Measurements from ENCODE around the gene GPRIN1.
A peak's percentile ranks its signal among the peaks of the same experiment; 100 is the strongest.

Gene GPRIN1

DNA sequence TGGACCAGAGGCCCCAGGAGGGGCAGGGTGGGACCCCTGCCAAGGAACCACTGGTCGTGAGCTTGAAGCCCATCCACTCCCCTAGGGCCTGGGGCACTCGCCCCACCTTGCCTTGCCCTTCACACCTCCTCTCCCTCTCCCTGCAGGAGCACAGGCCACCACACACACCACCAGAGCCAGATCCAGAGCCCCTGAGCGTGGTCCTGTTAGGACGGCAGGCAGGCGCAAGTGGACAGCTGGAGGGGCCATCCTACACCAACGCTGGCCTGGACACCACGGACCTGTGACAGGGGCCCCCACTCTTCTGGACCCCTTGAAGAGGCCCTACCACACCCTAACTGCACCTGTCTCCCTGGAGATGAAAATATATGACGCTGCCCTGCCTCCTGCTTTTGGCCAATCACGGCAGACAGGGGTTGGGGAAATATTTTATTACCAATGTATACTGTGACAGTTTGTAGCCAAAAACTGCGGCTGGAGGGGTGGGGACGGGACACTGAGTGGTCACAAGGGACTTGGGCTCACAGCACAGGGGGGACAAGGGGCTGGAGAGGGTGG, 14.5 kb downstream of the GPRIN1 start:
- FAIRE-seq: no peak

DNA sequence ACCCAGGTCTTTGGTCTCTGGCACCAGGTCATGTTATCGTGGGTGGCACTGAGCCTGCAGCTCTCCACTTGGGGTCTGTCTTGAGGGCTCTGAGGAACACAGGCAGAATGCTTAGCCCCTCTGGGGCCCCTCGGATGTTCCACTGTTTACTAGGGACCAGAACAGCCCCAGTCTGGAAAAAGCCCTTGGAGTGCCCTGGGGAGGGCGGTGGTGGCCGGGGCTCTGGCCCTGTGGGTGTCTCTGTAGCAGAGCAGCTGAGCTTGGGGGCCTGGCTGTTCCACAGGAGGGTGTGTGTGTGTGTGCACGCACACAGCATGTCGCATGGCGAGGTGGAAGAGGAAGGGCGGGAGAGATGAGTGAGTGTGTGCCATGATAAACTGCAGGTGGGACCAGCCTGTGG, 15.4 kb downstream of the GPRIN1 start:
- FAIRE-seq: no peak

DNA sequence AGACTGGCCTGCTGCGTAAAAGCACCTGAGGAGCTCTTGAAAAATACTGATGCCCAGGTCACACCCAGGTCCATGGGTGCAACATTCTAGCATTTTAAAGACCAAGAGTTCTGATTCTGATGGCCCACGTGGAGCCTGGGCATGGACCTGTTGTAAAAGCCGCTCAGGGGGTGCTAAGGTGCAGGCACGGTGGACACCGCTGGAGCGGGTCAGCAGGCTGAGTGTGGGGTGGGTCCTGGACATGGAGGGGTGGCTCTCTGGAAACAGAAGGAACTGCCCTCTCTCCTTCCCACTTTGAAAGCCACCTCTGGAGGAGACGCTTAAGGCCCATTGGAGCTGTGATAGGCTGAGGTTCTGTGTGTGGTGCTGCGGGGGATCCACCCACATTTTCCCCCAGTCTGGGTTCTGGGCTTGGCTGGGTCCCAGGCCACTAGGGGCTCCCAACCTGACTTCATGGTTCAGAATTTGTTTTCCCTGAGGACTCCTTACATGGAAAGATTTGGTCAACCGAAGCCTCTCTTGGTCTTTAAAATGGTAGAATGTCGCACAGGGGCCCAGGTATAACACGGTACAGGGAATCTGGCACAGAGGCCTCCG, 16.6 kb downstream of the GPRIN1 start:
- no peak for FAIRE-seq

DNA sequence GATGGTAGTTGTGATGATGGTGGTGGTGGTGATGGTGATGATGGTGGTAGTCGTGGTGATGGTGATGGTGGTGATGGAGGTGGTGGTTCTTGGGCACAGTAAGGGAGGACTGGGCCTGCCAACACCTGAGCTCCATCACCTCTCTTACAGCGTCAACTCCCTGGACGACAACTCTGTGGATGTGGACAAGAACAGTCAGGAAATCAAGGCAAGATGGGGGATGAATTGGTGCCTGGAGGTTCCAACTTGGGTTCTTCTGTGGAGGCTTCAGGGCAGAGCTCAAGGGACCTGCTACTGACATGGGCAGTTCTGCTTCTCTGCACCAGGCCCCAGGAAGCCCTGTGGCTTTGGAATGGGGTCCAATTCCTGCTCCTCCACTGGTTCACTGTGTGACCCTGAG, 17.4 kb downstream of the GPRIN1 start:
- no peak for FAIRE-seq

DNA sequence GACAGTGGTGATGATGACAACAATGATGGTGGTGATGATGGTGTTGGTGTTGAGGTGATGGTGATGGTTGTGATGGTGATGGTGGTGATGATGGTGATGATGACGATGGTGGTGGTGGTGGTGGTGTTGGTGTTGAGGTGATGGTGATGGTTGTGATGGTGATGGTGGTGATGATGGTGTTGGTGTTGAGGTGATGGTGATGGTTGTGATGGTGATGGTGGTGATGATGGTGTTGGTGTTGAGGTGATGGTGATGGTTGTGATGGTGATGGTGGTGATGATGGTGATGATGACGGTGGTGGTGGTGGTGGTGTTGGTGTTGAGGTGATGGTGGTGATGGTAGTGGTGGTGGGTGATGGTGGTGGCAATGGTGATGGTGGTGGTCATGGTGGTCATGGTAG, 18.3 kb downstream of the GPRIN1 start:
- FAIRE-seq: peak; percentile 100

DNA sequence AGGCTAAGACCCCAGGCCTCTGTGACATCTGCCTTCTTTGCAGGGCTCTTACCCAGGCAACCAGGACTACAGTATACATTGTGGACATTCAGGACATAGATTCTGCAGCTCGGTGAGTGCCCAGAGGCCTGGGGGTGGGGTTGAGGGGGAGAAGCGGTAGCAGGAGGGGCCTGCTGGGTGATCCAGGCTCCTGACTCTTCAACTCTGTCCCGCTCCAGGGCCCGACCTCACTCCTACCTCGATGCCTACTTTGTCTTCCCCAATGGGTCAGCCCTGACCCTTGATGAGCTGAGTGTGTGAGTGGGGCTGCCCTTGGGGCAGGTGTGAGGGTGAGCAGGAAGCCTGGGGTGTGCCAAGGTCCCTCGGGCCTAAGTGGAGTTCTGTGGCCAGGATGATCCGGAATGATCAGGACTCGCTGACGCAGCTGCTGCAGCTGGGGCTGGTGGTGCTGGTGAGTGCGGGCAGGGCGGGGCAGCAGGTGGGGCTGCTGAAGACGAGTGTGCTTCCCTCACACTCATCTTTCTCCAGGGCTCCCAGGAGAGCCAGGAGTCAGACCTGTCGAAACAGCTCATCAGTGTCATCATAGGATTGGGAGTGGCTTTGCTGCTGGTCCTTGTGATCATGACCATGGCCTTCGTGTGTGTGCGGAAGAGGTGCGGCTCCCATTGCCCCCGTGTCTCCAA, 19.8 kb downstream of the GPRIN1 start:
- FAIRE-seq: no peak

DNA sequence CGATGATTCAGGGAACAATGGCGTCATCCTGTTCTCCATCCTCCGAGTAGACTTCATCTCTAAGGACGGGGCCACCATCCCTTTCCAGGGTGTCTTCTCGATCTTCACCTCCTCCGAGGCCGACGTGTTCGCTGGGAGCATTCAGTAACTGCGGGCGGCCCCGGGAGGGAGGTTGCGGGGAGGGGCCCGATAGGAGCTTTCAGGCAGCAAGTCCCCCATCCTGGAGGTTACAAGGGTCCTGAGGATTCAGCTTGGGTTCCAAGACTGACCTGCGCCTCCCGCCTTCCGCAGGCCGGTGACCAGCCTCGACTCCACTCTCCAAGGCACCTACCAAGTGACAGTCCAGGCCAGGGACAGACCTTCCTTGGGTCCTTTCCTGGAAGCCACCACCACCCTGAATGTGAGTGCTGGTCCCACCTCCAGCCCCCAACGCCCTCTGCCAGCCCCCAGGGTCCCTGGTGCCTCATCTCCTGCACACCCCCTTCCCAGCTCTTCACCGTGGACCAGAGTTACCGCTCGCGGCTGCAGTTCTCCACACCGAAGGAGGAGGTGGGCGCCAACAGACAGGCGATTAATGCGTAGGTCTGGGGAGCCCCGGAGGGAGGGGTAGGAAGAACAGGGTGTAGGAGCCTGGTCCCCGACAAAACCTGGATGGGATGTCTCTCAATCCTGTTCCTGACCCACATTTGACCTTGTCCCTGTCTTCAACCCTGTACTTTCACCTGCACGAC, 20.8 kb downstream of the GPRIN1 start:
- no peak for FAIRE-seq

DNA sequence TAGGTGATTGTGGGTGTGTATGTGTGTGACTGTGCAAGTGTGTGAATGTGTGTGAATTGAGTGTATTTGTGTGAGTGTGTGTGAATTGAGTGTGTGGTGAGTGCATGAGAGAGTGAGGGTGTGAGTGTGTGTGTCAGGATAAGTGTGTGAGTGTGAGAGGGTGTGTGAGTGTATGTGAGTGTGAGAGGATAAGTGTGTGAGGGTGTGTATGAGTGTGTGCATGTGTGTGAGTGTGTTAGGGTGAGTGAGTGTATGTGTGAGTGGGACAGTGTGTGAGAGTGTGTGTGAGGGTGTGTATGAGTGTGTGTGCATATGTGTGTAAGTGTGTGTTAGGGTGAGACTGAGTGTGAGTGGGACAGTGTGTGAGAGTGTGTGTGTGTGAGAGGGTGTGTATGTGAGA, 21.7 kb downstream of the GPRIN1 start:
- no peak for FAIRE-seq

DNA sequence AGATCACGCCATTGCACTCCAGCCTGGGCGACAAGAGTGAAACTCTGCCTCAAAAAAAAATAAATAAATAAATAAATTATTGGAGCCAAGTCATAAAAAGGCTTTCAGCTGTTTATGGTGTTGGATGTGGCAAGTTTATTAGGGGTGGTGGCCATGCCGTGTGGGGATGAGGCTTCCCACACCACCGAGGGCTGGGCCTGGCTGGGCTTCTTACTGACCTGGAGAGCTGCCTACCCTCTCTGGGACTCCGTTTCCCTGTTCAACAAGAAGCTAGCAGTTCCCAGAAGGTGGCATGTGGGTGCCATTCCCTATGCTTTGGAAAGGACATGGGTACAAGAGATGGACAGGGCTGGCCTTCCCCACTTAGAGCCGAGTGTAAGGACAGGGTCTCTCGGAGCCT, 22.6 kb downstream of the GPRIN1 start:
- no peak for FAIRE-seq

DNA sequence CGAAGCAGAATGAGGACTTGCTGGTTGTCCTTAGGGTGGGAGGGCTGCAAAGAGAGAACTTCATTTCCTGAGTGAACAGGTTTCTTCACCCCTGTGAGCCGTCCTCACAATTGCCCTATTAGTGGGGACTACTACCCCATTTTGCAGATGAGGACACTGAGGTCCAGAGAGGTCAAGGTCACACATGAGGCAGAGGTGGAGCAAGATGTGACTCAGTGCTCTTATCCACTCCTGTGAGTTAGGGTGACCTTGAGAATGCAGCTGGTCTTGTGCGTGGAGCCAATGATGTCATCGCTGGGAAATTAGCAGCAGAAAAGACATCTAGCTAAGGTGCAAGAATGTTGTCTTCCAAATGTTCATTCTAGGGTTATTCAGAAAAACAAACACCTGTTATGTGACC, 26.9 kb downstream of the GPRIN1 start:
- no peak for FAIRE-seq

DNA sequence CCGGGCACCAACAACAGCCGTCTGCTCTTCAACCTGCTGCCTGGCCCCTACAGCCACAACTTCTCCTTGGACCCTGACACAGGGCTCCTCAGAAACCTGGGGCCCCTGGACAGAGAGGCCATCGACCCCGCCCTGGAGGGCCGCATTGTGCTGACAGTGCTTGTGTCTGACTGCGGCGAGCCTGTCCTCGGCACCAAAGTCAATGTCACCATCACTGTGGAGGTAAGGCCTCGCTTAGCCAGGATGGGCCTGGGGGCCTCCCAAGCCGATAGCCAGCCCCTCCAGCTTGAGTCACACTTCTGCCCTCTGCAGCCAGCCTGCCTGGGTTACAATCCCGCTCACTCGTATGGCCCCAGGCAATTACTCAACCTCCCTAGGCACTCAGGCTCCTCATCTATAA, 28.6 kb downstream of the GPRIN1 start:
- FAIRE-seq: no peak

DNA sequence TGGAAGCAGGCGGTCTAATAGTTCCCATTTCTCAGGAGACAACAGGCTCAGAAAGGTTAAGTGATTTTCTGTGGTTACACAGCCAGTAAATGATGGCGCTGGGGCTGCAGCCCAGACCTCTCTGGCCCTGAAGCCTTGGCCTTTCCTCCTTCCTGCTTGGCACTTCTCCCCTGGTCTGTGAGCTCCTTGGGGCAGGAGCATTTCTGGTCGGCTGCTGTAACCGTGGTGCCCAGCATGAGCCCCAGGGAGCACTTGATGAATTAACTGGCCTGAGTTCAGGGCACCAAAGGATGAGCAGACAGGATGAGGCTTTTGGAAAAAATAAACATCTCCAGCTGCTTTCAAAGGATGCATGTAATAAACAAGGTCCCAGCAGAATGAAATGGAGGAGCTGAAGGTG, 30.6 kb downstream of the GPRIN1 start:
- no peak for FAIRE-seq

DNA sequence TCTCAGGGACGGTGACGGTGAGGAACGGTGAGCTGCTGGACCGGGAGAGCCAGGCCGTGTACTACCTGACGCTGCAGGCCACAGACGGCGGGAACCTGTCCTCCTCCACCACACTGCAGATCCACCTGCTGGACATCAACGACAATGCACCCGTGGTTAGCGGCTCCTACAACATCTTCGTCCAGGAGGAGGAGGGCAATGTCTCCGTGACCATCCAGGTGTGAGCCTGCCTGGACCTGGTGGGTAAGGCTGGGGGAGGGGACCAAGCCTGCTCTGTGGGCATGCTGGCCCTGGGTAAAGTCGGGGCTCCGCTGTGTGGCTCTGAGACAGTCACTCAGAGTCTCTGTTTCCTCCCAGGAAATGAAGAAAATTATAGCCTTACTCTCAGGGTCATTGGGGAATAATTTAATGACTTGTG, 31.6 kb downstream of the GPRIN1 start:
- no peak for FAIRE-seq

DNA sequence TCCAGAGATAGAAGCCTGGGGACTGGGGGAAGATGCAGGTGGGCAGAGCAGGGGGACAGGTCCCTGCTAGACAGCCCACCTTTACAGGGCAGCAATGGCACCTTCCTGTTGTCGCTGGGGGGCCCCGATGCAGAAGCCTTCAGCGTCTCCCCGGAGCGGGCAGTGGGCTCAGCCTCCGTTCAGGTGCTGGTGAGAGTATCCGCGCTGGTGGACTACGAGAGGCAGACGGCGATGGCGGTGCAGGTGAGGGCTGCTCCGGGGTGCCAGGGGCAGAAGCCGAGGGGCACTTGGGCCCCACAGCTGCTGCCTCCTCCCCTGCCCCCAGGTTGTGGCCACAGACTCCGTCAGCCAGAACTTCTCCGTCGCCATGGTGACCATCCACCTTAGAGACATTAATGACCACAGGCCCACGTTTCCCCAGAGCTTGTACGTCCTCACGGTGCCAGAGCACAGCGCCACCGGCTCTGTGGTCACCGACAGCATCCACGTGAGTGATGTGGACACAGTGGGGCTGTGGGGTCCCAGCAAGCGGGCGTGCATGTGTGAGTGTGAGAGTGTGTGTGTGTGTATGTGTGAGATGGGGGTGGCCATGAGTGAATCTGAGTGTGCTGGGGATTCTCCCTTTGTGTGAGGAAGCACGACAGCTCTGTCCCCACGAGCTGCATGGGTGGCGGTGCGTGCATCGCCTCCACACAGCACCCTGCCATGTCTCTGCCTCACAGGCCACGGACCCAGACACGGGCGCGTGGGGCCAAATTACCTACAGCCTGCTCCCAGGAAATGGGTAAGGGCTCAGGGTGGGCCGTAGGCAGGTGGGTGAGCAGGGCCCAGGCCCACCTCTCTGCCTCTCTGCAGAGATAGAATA, 32.4 kb downstream of the GPRIN1 start:
- no peak for FAIRE-seq

DNA sequence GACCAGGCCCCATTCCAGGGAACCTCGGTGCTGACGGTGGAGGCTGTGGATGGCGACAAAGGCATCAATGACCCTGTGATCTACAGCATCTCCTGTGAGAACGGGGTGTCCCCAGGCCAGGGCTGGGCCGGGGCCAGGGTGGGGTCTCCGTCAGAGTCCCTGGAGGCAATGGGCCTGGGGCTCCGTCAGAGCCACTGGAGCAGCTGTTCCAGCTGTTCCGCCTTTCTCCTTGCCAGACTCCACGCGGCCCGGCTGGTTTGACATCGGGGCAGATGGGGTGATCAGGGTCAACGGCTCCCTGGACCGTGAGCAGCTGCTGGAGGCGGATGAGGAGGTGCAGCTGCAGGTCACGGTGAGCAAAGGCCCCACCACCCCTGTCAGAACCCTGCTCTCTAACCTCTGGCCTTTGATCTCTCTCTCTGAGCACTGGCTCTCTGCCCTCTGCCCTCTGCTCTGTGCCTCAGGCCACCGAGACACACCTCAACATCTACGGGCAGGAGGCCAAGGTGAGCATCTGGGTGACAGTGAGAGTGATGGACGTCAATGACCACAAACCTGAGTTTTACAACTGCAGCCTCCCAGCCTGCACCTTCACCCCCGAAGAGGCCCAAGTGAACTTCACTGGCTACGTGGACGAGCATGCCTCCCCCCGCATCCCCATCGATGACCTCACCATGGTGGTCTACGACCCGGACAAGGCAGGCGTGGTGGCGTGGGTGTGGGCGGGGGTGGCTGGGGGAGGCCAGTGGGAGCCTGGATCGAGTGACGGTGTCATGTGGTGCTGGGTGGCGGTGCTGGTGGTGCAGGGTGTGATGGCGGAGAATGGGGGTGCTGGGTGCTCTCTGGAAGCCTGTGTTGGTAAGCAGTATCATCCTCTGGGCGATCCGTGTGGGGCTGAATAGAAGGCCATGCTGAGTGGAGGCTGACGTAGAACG, 34.2 kb downstream of the GPRIN1 start:
- no peak for FAIRE-seq

DNA sequence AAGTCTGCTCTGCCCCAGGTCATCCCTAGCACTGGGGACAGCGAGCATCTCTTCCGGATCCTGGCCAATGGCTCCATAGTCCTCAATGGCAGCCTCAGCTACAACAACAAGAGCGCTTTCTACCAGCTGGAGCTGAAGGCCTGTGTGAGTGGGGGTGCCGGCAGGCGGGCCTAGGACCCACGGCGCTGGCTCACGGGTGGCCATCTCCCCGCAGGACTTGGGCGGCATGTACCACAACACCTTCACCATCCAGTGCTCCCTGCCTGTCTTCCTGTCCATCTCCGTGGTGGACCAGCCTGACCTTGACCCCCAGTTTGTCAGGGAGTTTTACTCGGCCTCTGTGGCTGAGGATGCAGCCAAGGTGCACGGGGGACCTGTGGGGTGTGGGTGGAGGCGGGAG, 34.9 kb downstream of the GPRIN1 start:
- FAIRE-seq: no peak

DNA sequence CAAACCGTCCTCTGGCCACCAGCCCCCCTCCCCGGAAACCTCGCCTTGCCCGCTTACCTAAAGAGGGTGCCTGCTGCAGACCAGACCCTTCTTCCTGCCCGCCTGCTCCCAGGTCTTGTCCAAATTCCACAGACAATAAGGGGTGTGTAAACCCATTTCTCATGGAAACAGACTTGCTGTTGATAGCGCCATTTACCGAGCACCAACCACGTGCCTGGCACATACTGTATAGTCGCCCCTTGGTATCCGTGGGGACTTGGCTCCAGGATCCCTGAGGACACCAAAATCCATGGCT, 35.7 kb downstream of the GPRIN1 start:
- no peak for FAIRE-seq

DNA sequence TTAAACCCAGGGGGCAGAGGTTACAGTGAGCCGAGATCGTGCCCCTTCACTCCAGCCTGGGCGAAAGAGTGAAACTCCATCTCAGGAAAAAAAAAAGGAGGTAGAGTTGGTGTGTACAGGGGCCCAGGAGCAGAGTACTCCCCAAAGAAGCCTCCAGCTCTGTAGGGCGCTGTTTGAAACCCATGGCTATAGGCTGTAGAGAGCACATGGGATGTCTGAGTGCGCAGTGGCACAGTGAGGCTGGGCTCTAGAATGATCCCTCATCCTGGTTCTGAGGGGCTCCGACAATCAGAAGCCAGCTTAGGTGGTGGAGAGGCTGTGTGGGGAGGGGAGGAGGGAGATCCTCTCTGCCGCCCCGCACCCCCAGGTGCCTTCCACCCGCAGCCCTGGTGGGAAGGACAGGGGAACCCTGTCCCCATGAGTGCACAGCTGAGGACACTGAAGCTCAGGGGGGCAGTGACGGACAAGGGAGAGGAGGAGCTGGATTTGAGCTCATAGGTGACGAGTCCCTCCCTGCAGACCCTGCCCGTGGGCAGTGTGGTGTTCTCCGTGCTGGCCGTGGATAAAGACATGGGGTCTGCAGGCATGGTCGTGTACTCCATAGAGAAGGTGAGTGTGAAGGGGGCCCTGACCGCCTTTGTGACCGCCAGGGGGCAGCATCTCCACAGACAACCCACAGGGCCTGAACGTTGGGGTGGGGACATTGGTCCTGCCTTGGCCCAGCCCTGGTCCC, 36.2 kb downstream of the GPRIN1 start:
- FAIRE-seq: no peak

DNA sequence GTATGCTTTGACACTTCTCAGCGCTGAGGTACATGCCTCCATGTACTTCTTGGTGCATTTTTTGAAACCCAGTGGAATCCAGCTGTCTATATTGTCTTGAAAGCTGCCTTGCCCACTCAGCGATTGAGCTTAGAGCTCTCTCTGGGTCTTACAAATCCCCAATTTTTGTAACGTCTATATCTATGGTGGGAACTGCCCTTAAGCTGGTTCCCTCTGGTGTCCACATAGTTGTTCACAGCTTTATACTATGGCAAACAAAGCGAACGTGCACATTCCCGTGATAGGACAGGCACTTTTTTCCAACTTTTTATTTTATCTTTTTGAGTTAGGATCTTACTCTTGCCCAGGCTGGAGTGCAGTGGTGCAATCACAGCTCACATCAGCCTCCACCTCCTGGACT, 39.9 kb downstream of the GPRIN1 start:
- FAIRE-seq: no peak

DNA sequence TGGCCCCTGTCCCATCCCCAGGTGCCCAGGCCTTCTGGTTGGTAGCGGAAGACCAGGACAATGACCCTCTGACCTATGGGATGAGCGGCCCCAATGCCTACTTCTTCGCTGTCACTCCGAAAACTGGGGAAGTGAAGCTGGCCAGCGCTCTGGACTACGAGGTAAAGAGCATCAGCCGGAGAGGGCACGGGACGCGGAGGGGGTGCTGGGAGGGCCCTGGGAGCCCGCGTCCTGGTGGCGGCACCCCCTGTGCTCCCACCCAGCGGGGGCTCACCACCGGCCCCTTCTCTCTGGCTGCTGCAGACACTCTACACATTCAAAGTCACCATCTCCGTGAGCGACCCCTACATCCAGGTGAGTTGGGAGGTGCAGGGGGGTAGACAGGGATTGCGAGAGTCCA, 41.3 kb downstream of the GPRIN1 start:
- no peak for FAIRE-seq

DNA sequence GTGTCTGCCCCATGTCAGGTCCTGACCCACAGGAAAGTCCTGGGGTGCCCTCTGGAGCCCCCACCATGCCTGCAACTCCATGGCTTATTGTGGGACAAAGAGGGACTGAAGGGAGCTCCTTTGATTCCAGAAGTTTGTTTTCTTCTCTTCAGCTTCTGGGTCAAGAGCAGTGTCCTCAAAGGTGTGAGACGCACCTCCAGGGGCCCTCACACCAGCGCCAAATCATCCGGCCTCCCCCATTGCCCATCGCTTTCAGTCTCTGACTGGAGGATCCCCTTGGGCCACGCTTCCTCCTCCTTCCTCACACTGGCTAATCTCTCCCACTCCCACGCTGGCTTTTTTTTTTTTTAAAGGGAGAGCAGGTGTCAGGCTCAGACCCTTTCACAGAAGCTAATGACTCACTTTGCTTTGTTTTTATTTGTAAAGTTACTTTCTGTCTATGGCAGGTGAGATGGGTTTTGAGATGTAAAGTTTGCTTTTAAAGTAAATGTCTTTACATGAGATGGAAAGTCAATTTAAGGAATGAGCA, 44.1 kb downstream of the GPRIN1 start:
- no peak for FAIRE-seq
